ENCODE results near the gene OPN4.

Gene OPN4

DNA sequence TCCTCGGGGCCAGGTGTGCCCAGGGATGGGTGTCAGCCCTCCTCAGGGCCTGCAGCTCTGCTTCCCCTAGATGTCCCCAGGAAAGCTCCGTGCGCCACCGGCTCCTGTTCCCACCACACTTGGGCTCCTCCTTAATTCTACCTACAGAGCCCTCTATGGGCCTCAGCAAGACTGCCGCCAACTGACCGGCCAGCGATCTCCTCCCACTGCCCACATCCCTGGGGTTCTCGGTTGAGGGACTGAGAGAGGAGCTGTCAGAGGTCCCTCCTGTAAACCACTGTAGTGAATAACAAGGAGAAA, 8.6 kb downstream of the OPN4 start:
- no peak for DNase-seq

DNA sequence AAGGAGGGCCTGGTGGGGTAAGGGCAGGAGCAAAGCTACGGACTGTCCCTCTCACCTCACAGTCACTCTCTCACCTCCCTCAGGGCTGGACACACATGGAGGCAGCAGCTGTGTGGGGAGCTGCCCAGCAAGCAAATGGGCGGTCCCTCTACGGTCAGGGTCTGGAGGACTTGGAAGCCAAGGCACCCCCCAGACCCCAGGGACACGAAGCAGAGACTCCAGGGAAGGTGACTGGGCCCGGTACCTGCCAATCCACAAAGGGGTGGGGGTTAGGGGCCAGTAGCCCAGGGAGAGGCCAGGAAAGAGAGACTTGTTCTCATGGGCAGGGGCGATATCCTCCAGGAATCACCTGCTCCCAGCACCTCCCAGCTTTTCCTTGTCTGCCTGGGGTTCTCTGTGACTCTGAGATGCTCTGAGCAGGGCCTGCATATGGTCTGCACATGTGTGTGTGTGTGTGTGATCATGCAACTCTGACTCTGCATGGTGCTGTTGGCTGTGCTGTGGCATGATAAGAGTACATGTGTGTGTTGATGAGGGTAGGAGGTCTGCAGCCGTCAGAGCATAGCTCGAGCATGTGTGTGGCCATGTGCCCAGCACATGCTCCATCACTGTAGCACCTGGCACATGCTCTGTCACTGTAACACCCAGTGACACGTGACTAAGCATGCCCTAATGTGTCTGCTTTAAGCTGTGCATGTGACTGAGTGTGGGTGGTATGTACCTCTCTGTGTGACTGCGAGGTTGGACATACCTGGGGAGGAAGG, 9.4 kb downstream of the OPN4 start:
- no peak for DNase-seq

DNA sequence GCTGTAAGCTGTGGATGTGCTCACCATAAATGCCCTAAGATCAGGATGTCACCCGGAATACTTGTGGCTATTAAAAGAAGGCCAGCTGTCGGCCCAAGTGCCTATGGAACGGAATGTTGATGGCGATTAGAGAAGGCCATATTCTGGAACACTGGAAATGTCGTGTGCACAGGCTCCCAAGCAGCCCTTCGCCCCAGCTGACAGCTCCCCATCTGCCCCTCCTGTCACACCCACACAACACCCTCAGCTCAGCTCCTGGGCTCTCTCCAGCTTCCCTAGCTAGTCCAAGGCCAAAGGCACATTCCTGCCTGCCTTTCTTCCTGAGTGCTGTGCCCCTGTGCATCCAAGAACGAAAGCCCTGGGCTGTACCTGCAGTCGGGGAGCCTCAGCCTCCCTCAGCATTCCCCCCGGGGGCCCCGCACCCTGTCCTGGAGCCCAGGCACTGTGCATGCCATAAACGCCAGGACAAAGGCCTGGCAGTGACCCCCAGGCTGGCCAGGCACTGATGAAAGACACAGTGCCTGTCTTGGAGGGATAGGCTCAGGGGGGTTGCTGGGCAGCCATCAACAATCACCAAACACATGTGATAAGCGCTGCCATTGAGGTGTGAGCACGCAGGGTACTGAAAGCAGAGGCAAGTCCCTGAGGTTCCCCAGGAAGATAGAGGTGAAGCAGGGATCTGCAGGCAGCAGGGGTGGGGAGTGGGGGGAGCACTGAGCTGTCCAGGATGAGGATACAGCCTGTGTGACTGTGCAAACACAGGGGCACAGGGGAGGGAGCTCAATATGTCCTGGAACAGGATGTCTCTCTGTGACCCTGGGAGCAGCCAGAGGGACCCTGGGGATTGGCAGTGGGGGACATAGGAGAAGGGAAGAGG, 10.2 kb downstream of the OPN4 start:
- no peak for DNase-seq

DNA sequence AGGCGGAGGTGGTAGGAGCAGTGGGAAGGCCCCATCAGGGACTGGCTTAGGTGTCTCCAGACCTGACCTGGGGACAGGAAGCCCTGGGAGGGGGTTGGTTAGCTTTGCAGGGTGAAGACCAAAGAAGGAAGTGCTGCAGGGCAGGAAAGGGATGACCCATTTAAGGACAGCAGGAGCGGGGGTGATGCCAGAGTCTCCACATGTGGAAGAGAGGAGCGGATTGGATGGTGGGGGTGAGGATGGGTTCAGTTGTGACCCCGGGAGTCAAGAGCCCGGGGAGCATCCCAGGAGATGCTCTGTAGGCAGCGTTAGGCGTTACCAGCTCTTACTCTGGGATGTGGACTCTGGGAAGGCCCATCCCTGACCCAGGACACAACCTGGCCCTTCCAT, 10.9 kb downstream of the OPN4 start:
- no peak for DNase-seq

DNA sequence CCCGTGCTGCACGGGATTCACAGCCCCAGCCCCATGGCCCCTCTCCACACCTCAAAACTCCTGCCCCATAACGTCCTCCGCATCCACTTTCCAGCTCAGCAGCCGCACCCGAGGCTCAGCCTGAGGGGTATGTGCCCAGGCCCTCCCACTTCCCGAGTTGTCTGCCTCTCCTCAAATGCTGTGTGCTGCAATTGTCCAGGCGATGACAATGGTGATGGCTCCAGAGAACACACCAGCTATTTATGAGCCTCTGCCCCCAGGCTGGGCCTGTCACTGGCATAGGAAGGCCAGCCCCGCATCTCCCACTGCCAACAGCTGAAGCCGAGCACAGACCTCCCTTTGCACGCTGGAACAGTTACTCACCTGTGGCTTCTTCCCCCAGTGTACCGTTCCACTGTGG, 11.5 kb downstream of the OPN4 start:
- DNase-seq, result no peak

DNA sequence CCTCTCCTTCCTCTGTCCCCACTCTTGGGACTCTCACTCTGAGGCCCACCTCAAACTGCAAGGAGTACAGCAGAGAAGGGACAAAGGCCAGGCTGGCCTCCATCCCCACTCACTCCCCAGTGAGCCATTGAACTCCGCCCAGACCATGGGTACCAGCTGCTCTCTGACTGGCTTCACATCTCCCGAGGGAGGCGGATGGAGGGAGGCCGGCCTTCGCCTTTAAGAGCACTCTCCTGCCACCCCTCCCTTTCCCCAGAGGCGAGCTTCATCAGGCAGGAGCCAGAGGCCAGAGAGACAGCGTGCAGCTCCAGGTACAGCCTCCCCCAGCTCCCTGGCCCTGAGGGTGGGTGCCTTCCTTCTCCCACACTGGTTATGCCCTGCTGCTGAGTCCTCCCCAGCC, 12.2 kb downstream of the OPN4 start:
- no peak for DNase-seq

DNA sequence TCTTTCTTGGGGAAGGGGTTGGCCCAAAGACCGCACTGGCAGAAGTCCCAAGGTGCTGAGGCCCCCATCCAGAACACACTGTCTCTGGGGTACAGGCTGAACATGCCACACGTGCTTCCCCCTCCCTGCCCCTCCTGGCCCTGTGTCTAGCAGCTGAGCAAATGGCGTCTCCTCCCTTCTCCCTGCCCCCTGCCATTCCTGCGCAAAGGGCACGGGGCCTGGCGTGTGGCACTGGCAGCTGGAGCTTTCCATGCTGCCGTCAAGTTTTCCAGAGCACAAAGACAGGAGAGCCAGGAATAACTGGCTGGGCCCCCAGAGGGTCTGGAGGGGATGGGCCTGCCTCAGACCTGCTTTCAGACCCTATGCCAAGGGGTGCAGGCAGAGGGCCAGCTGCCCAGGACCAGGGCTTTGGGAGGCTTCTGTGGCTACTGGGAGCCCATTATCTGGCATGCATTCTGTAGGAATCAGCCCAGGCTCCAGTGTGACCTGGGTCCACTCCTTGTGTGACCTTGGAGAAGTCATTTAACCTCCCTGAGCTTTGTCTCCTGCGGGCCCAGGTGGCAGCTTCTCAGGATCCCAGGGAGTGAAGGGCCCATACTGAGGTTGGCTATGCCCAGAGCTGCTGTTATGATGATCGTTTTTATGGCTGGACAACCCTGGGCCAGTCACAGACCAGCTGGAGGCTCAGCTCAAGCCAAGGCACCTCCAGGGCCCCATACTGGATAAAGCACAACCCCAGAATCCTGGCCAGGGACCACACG, 13.3 kb downstream of the OPN4 start:
- no peak for DNase-seq

DNA sequence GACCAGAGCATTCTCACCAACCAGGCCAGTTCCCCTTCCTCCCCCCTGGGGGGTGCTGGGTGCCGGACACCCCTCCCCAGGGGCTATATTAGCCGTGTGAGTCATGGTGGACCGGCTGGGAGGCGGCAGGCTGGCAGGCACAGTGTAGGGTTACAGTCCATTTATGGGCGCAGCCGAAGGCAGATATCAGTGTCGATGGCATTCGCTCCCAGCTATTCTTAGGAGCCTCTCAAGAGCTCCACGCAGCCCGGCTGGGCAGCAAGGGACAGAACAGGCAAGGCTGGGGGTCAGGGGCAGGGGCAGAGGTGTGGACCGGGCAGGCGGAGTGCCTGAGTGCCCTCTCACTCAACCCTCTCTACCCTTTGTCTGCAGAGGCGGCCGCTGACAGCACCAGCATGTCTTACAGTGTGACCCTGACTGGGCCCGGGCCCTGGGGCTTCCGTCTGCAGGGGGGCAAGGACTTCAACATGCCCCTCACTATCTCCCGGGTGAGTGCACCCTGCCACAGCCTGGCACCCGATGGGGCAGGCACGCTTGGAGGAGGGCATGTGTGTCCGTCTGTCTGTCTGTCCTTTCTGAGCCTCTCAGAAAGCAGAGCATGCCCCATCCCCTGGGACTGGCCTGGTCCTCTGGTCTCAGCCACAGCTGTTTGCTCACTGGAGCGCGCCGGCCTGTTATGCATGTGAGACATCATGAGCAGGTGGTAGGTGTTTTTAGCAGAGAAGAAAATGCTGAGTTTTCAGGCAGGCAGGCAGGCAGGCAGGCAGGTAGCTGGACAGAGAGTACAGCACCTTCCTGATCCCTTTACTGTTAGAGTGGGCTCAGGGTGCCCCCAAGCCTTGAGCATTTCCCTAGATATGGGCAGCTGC, 14.2 kb downstream of the OPN4 start, which contains the start of gene LDB3:
Gene LDB3, plus strand, starts transcription at position 215 of the 869 bp plus-strand sequence. Its CDS starts 181 bp downstream, at position 396.
- DNase-seq, result no peak

DNA sequence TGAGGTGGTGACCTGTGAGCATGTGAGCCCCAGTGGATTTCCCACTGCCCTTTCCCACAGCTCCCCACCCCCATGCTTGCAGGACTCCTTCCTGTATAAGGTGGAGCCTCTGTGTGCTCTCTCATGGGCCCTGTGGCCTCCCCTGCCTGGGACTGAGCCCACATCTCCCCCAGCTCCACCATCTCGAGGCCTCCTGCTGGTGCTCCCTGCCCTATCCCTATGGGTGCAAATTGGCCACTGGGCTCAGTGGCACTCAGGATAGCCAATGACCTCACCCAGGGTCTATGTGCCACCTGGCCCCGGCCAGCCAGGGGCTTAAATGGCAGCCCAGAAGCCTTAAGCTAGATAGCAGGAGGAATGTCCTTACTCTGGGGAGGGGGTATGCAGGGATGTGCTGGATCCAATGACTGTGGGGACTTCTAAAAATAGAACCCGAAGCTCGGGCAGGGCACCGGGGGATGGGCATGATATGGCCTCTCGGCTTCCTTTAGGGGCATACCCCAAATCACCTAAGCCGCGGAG, 16.0 kb downstream of the OPN4 start:
- DNase-seq, result no peak

DNA sequence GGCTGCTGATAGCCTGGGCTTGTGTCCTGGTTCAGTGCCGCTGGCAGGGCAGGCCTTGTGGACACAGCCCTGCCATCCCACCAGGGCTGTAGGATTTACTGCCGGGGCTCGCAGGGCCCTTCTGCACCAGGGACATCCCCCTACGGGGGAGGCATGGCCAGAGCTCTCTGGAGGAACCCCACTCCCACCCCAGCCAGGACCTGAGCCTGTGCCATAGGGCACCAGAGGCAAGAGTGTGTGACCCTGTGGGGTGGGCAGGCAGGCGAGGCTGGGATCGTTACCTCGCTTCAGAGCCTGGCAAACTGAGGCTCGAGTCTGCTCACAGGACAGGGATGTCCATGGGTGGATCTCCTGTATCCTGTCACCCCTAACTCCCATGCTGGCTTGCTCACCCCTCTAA, 16.5 kb downstream of the OPN4 start:
- no peak for DNase-seq

DNA sequence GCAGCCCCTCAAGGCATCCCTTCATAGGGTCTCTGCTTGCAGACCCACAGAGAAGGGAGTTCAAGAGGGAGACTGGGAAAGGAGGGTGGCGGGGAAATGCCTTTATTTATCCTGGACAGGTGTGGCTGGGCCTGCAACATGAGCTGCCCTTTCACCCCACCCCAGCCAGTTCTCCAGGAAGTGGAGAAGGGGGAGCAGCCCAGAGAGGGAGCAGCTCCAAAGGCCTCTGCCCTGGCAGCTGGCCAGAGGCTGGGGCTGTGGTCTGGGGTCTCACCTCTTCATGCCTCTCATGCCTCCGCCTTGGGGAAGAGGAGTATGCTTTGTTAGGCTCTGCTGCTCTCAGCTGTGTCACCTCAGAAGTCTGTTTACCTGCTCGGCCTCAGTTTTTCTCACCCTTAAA, 17.1 kb downstream of the OPN4 start:
- no peak for DNase-seq

DNA sequence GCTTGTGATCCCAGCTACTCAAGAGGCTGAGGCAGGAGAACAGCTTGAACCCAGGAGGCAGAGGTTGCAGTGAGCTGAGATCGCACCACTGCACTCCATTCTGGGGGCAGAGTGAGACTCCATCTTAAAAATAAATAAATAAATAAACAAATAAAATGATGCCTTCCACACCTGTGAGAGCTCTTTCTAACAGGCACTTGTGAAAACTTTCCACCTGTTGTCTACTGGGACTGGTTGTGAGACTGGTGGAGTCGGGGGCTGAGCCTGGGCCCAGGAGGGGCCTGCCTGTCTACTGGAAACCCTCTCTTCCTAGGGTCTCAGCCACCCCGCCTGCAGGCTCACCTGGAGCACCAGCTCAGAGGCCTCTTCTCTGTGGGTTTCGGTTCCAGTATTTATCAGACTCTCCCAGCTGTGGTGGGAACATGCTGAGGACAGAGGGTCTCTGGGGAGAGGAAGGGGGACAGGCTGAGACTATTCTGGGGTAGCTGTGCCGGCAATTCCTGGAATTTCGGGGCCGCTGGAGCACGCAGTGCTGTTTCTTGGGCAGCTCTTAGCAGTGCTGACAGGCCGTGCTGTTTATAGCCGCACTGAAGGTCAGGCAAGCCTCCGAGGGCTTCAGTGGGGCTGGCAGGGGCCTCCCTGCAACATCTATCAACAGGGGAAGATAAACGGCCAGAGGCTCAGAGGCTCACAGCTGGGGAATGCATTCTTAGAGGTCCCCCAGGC, 17.8 kb downstream of the OPN4 start:
- DNase-seq, result no peak

DNA sequence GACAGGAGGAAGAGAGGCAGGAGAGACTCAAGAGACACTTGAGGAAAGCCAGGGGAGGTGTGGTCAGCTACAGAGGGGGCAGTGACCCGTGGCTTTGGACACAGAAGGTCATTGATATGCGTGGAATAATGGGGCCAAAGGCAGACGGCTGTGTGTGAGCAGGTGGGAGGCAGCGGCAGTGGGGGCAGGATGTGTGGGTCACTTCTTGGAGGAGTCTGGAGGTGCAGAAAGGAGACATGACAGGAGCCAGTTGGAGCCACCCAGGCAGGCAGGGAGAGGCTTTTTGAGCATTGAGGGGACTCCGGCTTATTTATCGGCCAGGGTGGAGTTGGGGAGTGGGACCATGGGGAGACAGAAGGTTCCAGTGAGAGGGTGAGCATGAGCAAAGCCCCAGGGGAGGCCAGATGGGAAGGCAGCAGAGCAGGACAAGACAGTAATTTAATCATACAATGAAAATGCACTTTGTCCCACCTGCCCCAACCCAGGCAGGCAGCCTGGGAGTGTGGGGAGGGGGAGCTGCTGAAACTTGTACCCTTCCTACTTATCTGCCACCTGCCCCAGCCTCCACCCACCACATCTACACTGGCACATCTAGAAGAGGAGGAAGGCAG, 19.0 kb downstream of the OPN4 start:
- no peak for DNase-seq

DNA sequence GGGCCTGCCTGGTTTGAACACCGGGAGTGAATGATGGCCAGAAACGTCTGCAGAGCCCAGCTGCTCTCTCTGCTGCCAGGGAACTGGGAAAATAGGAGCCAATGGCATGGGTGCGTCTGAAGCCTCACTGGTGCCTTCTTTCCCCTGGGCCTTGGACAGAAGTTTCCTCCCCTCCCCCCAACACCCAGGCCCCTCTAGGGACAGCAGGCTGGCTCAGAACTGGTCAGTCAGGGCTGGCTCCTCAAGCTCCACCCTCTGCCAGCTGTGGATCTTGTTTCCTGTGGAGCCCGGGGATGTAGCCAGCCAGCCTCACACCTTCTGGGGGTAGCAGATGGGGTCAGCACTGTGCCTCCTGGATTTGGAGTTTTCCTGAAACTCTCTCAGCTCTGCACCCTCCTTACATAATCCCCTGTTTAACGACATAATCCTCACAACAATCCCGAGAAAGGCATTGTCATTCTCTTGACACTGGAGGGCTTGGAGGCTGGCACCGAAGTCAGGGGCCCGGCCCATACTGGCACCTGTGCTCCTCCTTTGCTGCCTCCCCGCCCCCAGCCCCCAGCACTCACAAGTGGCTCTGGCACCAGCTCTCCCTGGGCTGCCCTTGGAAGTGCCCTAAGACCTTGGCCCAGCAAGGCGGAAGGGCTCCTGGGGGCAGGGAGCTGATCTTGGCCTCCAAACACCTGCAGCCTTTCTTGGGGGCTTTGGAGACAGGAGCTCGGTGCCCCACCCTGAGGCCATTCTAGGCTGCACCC, 19.7 kb downstream of the OPN4 start:
- DNase-seq, result no peak

DNA sequence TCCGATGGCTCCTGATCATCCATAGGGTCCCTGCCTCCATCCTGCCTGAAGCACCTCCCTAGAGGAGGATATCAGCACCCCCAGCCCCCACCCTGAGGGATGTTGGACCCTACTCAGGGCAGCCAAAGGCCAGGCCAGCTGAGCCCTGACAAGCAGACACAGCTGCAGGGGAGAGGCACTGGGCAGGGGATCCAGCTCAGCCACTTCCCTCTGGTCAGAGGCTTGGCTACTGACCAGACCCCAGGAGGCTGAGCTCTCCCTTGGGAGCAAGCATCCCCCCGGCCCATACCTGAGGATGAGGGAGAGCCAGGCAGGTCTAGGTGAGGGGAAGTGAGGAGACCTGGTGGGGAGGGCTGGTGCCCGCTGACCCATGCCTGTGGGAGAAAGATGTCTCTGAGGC, 20.6 kb downstream of the OPN4 start:
- DNase-seq, result no peak

DNA sequence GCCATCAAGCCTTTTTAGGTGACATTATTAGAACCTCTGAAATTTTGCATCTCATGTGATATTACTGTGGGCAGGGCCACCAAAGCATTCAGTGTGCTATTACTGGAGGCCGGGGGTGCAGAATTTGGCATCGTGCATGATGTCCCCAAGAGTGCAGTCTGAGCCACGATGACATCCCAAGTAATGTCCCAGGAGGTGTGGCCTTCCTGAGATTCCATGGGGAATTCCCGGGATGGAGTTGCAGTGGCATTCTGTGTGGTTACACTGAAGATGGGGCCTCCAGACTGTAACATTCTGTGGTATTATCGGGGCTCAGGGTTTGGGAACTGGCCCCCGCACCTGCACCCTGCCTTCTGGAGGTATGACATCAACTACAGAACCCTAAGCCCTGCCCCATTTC, 23.0 kb downstream of the OPN4 start:
- DNase-seq, result no peak

DNA sequence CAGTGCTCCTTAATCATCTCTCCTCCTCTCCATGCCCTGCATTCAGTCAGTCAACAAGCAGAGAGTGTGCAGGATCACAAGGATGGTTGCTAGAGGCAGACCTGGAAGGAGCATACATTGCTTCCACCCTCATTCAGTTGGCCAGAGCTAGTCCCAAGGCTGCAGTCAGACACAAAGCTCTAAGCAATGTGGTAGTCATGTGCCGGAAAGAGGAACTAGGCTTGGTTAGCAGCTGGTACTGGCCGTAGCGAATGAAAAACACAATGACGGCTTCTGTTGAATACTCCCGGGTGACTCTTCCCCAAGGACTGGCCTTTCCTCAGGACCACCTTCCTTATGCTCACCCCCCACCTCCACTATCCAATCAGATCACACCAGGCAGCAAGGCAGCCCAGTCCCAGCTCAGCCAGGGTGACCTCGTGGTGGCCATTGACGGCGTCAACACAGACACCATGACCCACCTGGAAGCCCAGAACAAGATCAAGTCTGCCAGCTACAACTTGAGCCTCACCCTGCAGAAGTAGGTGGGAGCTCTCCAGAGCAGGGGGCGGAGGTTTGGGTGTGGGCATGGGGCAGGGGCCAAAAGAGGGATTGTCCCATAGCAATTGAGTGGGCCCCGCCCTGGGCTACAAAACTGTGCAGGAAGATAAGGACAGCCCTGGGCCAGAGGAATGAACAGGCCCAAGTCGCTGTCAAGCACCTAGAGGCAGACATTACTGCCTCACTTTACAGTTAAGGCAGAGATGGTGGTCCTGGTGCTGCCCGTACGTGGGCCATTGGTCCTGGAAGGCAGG, 24.8 kb downstream of the OPN4 start:
- no peak for DNase-seq

DNA sequence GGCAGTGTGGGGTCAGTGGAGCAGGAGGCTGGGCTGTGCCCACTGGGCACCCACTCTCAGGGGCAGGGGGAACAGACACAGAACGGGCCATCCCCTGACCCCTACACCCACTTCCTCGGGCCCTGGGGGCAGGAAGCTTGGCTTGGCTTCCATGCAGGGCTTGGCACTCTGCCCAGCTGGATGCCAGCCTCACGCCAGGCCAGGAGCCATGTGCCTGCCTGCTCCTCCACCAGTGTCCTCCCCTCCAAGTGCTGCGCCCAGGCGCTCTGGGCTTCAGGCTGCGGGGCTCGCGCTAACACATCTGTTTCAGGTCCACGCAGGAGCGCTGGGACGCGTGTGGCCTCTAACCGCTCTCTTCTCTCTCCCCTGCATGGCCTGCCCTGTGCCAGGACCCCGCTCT, 26.7 kb downstream of the OPN4 start:
- no peak for DNase-seq

DNA sequence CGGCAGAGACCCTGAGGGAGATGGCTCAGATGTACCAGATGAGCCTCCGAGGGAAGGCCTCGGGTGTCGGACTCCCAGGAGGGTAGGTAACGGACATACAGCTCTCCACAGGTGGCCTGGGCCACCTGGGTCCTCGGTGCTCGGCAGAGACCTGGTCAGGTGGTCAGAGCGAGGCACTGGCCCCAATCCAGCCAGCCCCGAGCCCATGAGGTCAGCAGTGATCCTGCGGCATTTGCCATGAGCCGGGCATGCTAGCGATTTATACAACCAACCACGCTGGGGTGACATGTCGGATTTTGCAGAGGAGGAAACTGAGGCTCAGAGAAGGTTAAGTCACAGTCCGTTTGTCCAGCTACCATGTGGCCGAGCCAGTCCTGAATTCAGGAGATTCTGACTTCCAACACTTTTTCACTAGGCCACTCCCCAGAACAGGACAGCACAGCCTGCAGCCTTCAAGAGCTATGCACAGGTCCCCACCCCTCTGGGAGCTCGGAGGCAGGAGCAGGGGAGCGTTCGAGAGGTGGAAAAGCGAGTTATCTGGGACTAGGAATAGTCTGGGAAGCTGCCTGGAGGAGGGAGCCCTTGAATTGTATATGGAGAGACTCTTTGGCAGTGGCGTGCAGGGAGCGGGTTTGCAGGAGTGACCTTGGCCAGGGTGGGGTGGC, 27.5 kb downstream of the OPN4 start:
- no peak for DNase-seq
